Kidney (tissue), 14 donors: Measurements from ENCODE around the gene DHDH. TPM values are rescaled to one million over a fixed set of nuclear protein-coding genes. Genes with fewer than 3 reads are reported as not detected.

Experiments used
- DNase-seq, 5 donors: peaks; one replicate each; pipeline ENCODE4 v3.0.0-alpha.2; 2013 to 2020
- FAIRE-seq: peaks from 2 replicates; lab custom pipeline; 2012; peaks lifted over from hg19 to GRCh38; lab: Jason Lieb, UNC
- H3K27ac ChIP-seq, 2 donors: one replicate each; pipeline ENCODE4 v1.7.0; 2013; ENCODE audit warnings: low read depth in 2 of 2, low read length in 2 of 2, inconsistent platforms in 1 of 2
- H3K27me3 ChIP-seq: one replicate; pipeline ENCODE4 v1.7.1; 2013; ENCODE audit warnings: low read length, inconsistent platforms; ENCODE audit not compliant: control insufficient read depth, insufficient read depth
- H3K36me3 ChIP-seq, 3 donors: one replicate each; pipeline versions ENCODE4 v1.7.0 to v1.7.1; 2013; ENCODE audit warnings: low read length in 3 of 3, control low read depth in 1 of 3, inconsistent platforms in 1 of 3; ENCODE audit not compliant: insufficient read depth in 3 of 3, control insufficient read depth in 2 of 3
- H3K4me1 ChIP-seq, 3 donors: one replicate each; pipeline versions ENCODE4 v1.7.0 to v1.7.1; 2013; ENCODE audit warnings: low read length in 3 of 3, inconsistent platforms in 1 of 3, low read depth in 1 of 3; ENCODE audit not compliant: control insufficient read depth in 2 of 3, insufficient read depth in 2 of 3
- H3K4me3 ChIP-seq, 3 donors: one replicate each; pipeline versions ENCODE4 v1.7.0 to v1.8.1; 2013; ENCODE audit warnings: low read length in 3 of 3, control low read depth in 1 of 3, inconsistent platforms in 1 of 3
- H3K9ac ChIP-seq, 3 donors: one replicate each; pipeline versions ENCODE4 v1.7.0 to v1.7.1; 2013; ENCODE audit warnings: low read length in 3 of 3, control low read depth in 1 of 3, inconsistent platforms in 1 of 3
- H3K9me3 ChIP-seq, 3 donors: one replicate each; pipeline versions ENCODE4 v1.7.0 to v1.7.1; 2013; ENCODE audit warnings: low read length in 3 of 3, control low read depth in 1 of 3, inconsistent platforms in 1 of 3; ENCODE audit not compliant: control insufficient read depth in 2 of 3, insufficient read depth in 1 of 3
- intact Hi-C: fragments of 100-400 bp; cut with DNase I; formaldehyde crosslinking; loops from one replicate; pipeline ENCODE4 v1.11.1; 2022
- polyA plus RNA-seq: library from polyadenylated mRNA; stranded (reverse); fragments of 350-450 nt; fragmentation: Illumina TruSeq; extraction: RNeasy Lipid Tissue Mini Kit (QIAGEN cat#74804); gene quantifications from one replicate; pipeline ENCODE4 v1.2.3, GENCODE V29; 2014; ENCODE audit warnings: low read depth, low replicate concordance; ENCODE audit not compliant: insufficient read depth
- total RNA-seq: library from RNA; stranded (reverse); fragmentation: NEBNext Ultra II Directional; extraction: Animal tissue kit (Norgen Biotek cat#: 25700); gene quantifications from one replicate; pipeline ENCODE4 v1.2.1, GENCODE V29; 2021
- TF ChIP-seq, protein P1 (sequence below): IDR thresholded peaks from 3 replicates; pipeline ENCODE4 v1.5.1; 2012; ENCODE audit warnings: mild to moderate bottlenecking, moderate library complexity, borderline replicate concordance; ENCODE audit not compliant: insufficient read depth; ENCODE audit errors: extremely low read depth
- donor health status: control.
- donor health status: control.
- donor health status: control.
- donor health status: control.
- donor health status: control.
- donor health status: DM: yes; HTN: yes; CAD: no.
- donor health status: Normal renal cell carcinoma (clear cell type).

DHDH gene
- total and polyA plus RNA-seq, 2 donors from 2014 or later, result 0.60 to 26.3 TPM

GRCh38 chr19:48964205-48965039 lies 30.9 kb downstream of the DHDH start:
- Histone ChIP-seq H3K27me3 (no peaks in the 10 kb centered on the region), H3K9ac (peak overlapping the region in 2 of 3 donors; percentile 41 to 74), H3K4me1 (peaks cover 0 to 29% (median 21%) of the 10 kb centered on the region in 3 donors), H3K36me3 (peaks cover 3 to 35% (median 4%) of the 10 kb centered on the region in 3 donors), H3K27ac (peak overlapping the region; percentile 92 to 95), H3K4me3 (peak overlapping the region in 2 of 3 donors; percentile 57 to 73), H3K9me3 (no peaks in the 10 kb centered on the region)
- TF ChIP-seq, protein P1, sequence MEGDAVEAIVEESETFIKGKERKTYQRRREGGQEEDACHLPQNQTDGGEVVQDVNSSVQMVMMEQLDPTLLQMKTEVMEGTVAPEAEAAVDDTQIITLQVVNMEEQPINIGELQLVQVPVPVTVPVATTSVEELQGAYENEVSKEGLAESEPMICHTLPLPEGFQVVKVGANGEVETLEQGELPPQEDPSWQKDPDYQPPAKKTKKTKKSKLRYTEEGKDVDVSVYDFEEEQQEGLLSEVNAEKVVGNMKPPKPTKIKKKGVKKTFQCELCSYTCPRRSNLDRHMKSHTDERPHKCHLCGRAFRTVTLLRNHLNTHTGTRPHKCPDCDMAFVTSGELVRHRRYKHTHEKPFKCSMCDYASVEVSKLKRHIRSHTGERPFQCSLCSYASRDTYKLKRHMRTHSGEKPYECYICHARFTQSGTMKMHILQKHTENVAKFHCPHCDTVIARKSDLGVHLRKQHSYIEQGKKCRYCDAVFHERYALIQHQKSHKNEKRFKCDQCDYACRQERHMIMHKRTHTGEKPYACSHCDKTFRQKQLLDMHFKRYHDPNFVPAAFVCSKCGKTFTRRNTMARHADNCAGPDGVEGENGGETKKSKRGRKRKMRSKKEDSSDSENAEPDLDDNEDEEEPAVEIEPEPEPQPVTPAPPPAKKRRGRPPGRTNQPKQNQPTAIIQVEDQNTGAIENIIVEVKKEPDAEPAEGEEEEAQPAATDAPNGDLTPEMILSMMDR, result no peak
- FAIRE-seq (no peak), DNase-seq (peak in 2 of 5 donors; percentile 51 to 52)
- intact Hi-C loops, result no loop called here

- TF ChIP-seq, protein P1, result no peak
- Histone ChIP-seq H3K4me1 (peaks cover 0 to 29% (median 21%) of the 10 kb centered on the region in 3 donors), H3K9ac (peak within 1 kb of the TSS; percentile 52 to 79 (median 74)), H3K36me3 (peaks cover 3 to 42% (median 4%) of the 10 kb centered on the region in 3 donors), H3K4me3 (peak within 1 kb of the TSS; percentile 86 to 98 (median 96)), H3K9me3 (no peaks in the 10 kb centered on the region), H3K27me3 (no peaks in the 10 kb centered on the region), H3K27ac (peak within 1 kb of the TSS; percentile 94 to 95)
- DNase-seq (peak; percentile 96 to 99 (median 97)), FAIRE-seq (peak; percentile 69)
- intact Hi-C loops, result no loop called here
Measured at GRCh38 chr19:48965040-48965805, 31.7 kb downstream of the DHDH start, which contains the start of gene FTL. Gene FTL, plus strand, starts transcription at chr19:48965309. Its CDS starts 199 bp downstream, at chr19:48965508.

- Histone ChIP-seq H3K4me3 (peak overlapping the region; percentile 86 to 98 (median 96)), H3K4me1 (peaks cover 0 to 28% (median 22%) of the 10 kb centered on the region in 3 donors), H3K36me3 (peaks cover 3 to 46% (median 4%) of the 10 kb centered on the region in 3 donors), H3K27ac (peak overlapping the region; percentile 94 to 95), H3K9me3 (no peaks in the 10 kb centered on the region), H3K27me3 (no peaks in the 10 kb centered on the region), H3K9ac (peak overlapping the region; percentile 52 to 79 (median 74))
- TF ChIP-seq, protein P1, result no peak
- intact Hi-C loops, result no loop called here
- FAIRE-seq (no peak), DNase-seq (peak; percentile 92 to 96 (median 96))
Measured at GRCh38 chr19:48965806-48966540, 32.5 kb downstream of the DHDH start.
